HepG2 (cell line): ENCODE data around the gene CACNA2D3. TPM values are rescaled to one million over a fixed set of nuclear protein-coding genes. Genes with fewer than 3 reads are reported as not detected.

Source experiments
- ATAC-seq: fragments of 200-7000 bp; cut with Tn5 transposase; 3 replicates; pipeline ENCODE4 v1.9.1; 2020; ENCODE audit warnings: mild to moderate bottlenecking, moderate library complexity
- BruUV-seq: library from RNA; stranded (reverse); fragments of 400-500 nt; replicated peaks from 2 replicates; lab custom pipeline; 2021; lab: Mats Ljungman, UMichigan
- CTCF ChIA-PET: fragments of 300-600 bp; formaldehyde crosslinking; extraction: SDS; loops from one replicate; lab custom pipeline; 2021; ENCODE audit warnings: low total read pairs, inconsistent platforms, low intra/inter-chr PET ratio; lab: Yijun Ruan, JAX
- POLR2A ChIA-PET: fragments of 350-600 bp; sonication (Branson Sonifier 250); formaldehyde crosslinking; loops from one replicate; lab custom pipeline; 2020; ENCODE audit warnings: antibody characterized with exemption, inconsistent platforms; lab: Yijun Ruan, JAX
- DNase-seq: peaks from one replicate; pipeline ENCODE4 v3.0.0-alpha.2; 2015; ENCODE audit warnings: low spot score
- FAIRE-seq: peaks from 3 replicates; lab custom pipeline; 2011; peaks lifted over from hg19 to GRCh38; lab: Jason Lieb, UNC
- H2AFZ ChIP-seq: one replicate; pipeline ENCODE4 v1.6.1; 2011; ENCODE audit warnings: low read length, inconsistent platforms
- H3K27ac ChIP-seq: fragments of 300-600 bp; 3 replicates; pipeline ENCODE4 v1.8.0; 2011; ENCODE audit warnings: mixed run types, mild to moderate bottlenecking, mixed read lengths, low read length, inconsistent platforms; ENCODE audit not compliant: insufficient read depth; ENCODE audit errors: extremely low read length
- H3K27me3 ChIP-seq, 2 experiments: fragments of 200-600 bp in 1 of 2; 2 replicates in 1 of 2; 3 replicates in 1 of 2; pipeline versions ENCODE4 v1.6.0 to v1.8.0; 2011; ENCODE audit warnings: low read length in 2 of 2, mild to moderate bottlenecking in 2 of 2, moderate library complexity in 2 of 2, inconsistent platforms in 1 of 2; ENCODE audit not compliant: insufficient read depth in 2 of 2, control insufficient read depth in 1 of 2
- H3K36me3 ChIP-seq, 2 experiments: fragments of 200-600 bp in 1 of 2; replicated peaks in 1 of 2; 2 replicates in 1 of 2; 3 replicates in 1 of 2; pipeline versions ENCODE4 v1.5.1 to v1.8.0; 2011; ENCODE audit warnings: low read length in 2 of 2, inconsistent platforms in 1 of 2; ENCODE audit not compliant: insufficient read depth in 2 of 2, control insufficient read depth in 1 of 2
- H3K4me1 ChIP-seq: 2 replicates; pipeline ENCODE4 v1.5.1; 2012; ENCODE audit warnings: low read length, inconsistent platforms; ENCODE audit not compliant: insufficient read depth
- H3K4me2 ChIP-seq: 2 replicates; pipeline ENCODE4 v1.6.0; 2011; ENCODE audit warnings: low read depth, low read length, inconsistent platforms
- H3K4me3 ChIP-seq, 3 experiments: fragments of 200-600 bp in 1 of 3; sonication (generic), shearing (Covaris generic) in 1 of 3; replicated peaks in 1 of 3; 2 replicates each; pipeline ENCODE4 v1.5.1; 2011 to 2016; ENCODE audit warnings: low read length in 3 of 3, inconsistent platforms in 2 of 3, low read depth in 2 of 3, mild to moderate bottlenecking in 2 of 3, control low read depth in 1 of 3, mixed read lengths in 1 of 3; ENCODE audit not compliant: insufficient read depth in 1 of 3
- H3K79me2 ChIP-seq: one replicate; pipeline ENCODE4 v1.6.1; 2011; ENCODE audit warnings: low read length, inconsistent platforms; ENCODE audit not compliant: insufficient read depth
- H3K9ac ChIP-seq: 2 replicates; pipeline ENCODE4 v1.6.0; 2011; ENCODE audit warnings: mild to moderate bottlenecking, low read depth, low read length, inconsistent platforms; ENCODE audit not compliant: insufficient read depth
- H3K9me3 ChIP-seq: 2 replicates; pipeline ENCODE4 v1.5.1; 2012; ENCODE audit warnings: mild to moderate bottlenecking, low read length
- H4K20me1 ChIP-seq: 2 replicates; pipeline ENCODE4 v1.6.0; 2011; ENCODE audit warnings: inconsistent platforms, mild to moderate bottlenecking, low read length, moderate library complexity; ENCODE audit not compliant: insufficient read depth
- DNMT1 ChIP-seq: sonication (generic); formaldehyde crosslinking; IDR thresholded peaks from 2 replicates; pipeline ENCODE4 v1.5.1; 2020; ENCODE audit warnings: mild to moderate bottlenecking, missing genetic modification reagents
- FOSL1 ChIP-seq: sonication (generic); formaldehyde crosslinking; IDR thresholded peaks from 2 replicates; pipeline ENCODE4 v1.9.0; 2021; ENCODE audit warnings: missing genetic modification reagents, borderline replicate concordance
- GATA4 ChIP-seq: sonication (generic); IDR thresholded peaks from 2 replicates; pipeline ENCODE4 v1.6.1; 2016; ENCODE audit warnings: antibody characterized with exemption, low read depth, borderline replicate concordance
- HBP1 ChIP-seq: IDR thresholded peaks from 2 replicates; pipeline ENCODE4 v1.6.1; 2016; ENCODE audit warnings: low read depth, control low read depth
- IRX3 ChIP-seq: sonication (generic); formaldehyde crosslinking; IDR thresholded peaks from 2 replicates; pipeline ENCODE4 v1.8.1; 2023; ENCODE audit warnings: mild to moderate bottlenecking, low read depth, missing genetic modification reagents, borderline replicate concordance
- JARID2 ChIP-seq: sonication (generic); formaldehyde crosslinking; IDR thresholded peaks from 2 replicates; pipeline ENCODE4 v1.8.1; 2023; ENCODE audit warnings: missing genetic modification reagents, inconsistent platforms; ENCODE audit not compliant: insufficient replicate concordance
- LRRFIP1 ChIP-seq: sonication (generic); formaldehyde crosslinking; conservative IDR thresholded peaks from 2 replicates; pipeline ENCODE4 v1.4.0; 2020; ENCODE audit warnings: missing genetic modification reagents
- MEIS2 ChIP-seq: sonication (generic); formaldehyde crosslinking; IDR thresholded peaks from 2 replicates; pipeline ENCODE4 v1.9.0; 2021; ENCODE audit warnings: mild to moderate bottlenecking, missing genetic modification reagents
- MTF2 ChIP-seq: sonication (generic); formaldehyde crosslinking; IDR thresholded peaks from 2 replicates; pipeline ENCODE4 v1.5.0; 2020; ENCODE audit warnings: missing genetic modification reagents, borderline replicate concordance
- NFIB ChIP-seq: sonication (generic); formaldehyde crosslinking; IDR thresholded peaks from 2 replicates; pipeline ENCODE4 v1.9.0; 2021; ENCODE audit warnings: missing genetic modification reagents, mild to moderate bottlenecking, borderline replicate concordance
- NFIC ChIP-seq: IDR thresholded peaks from 2 replicates; pipeline ENCODE4 v1.6.1; 2012; ENCODE audit warnings: mild to moderate bottlenecking, low read length, inconsistent platforms
- SAP130 ChIP-seq: IDR thresholded peaks from 2 replicates; pipeline ENCODE4 v1.6.1; 2016; ENCODE audit warnings: low read depth
- SIN3A ChIP-seq: IDR thresholded peaks from 2 replicates; pipeline ENCODE4 v1.6.1; 2011; ENCODE audit warnings: low read depth, mild to moderate bottlenecking, control low read depth, low read length, borderline replicate concordance
- TRIM24 ChIP-seq: sonication (generic); formaldehyde crosslinking; IDR thresholded peaks from 2 replicates; pipeline ENCODE4 v1.8.0; 2022; ENCODE audit warnings: mild to moderate bottlenecking, missing genetic modification reagents
- ZBTB44 ChIP-seq: sonication (generic); formaldehyde crosslinking; IDR thresholded peaks from 2 replicates; pipeline ENCODE4 v1.4.0; 2020; ENCODE audit warnings: missing genetic modification reagents
- ZFAT ChIP-seq: sonication (generic); formaldehyde crosslinking; conservative IDR thresholded peaks from 2 replicates; pipeline ENCODE4 v1.8.1; 2023; ENCODE audit warnings: missing genetic modification reagents, inconsistent platforms
- ZNF337 ChIP-seq: sonication (generic); formaldehyde crosslinking; IDR thresholded peaks from 2 replicates; pipeline ENCODE4 v1.5.1; 2020; ENCODE audit warnings: missing genetic modification reagents, low read depth, mild to moderate bottlenecking, borderline replicate concordance
- ZNF549 ChIP-seq: sonication (generic); formaldehyde crosslinking; IDR thresholded peaks from 2 replicates; pipeline ENCODE4 v1.5.0; 2020; ENCODE audit warnings: missing genetic modification reagents
- ZNF570 ChIP-seq: sonication (generic); formaldehyde crosslinking; IDR thresholded peaks from 2 replicates; pipeline ENCODE4 v1.4.0; 2020; ENCODE audit warnings: mild to moderate bottlenecking, missing genetic modification reagents, borderline replicate concordance
- ZSCAN9 ChIP-seq: IDR thresholded peaks from 2 replicates; pipeline ENCODE4 v1.6.1; 2016; ENCODE audit warnings: borderline replicate concordance
- WGBS: methylation state at CpG from one replicate; pipeline ENCODE4 v1.1.6; 2017; ENCODE audit warnings: low lambda C conversion rate; 5-methylcytosine and 5-hydroxymethylcytosine counted together
- in situ Hi-C: cut with HindIII; loops from 2 replicates; pipeline ENCODE4 v1.10.0; 2017; ENCODE audit warnings: low pct_unique_long_range_greater_than_20kb; ENCODE audit not compliant: extremely low pct_ligation_motif_present
- intact Hi-C: fragments of 100-400 bp; cut with micrococcal nuclease; formaldehyde crosslinking; loops from one replicate; pipeline ENCODE4 v1.10.0; 2022; ENCODE audit not compliant: unreplicated experiment
- polyA plus RNA-seq, 8 experiments: library from polyadenylated mRNA; depleted of rRNA in 3 of 8; stranded (reverse) in 7 of 8; unstranded in 1 of 8; fragments of >200 nt; fragmentation: Illumina TruSeq in 4 of 8; extraction: Trizol in 4 of 8; gene quantifications; 2 replicates each; pipeline versions ENCODE4 v1.2.1 to v1.2.3, GENCODE V29; 2011 to 2016; ENCODE audit warnings: low read depth in 4 of 8, missing spikeins in 1 of 8, mixed read lengths in 1 of 8; ENCODE audit not compliant: insufficient read depth in 1 of 8
- total RNA-seq, 5 experiments: library from RNA; depleted of rRNA; stranded (reverse); fragments of >200 nt; fragmentation: Illumina TruSeq; extraction: Trizol; gene quantifications; 2 replicates each; pipeline ENCODE4 v1.2.3, GENCODE V29; 2016; ENCODE audit warnings: low read depth in 1 of 5

Gene CACNA2D3
- total and polyA plus RNA-seq, 2 of the 13 experiments (the other 11 are each of a cell fraction or from before 2014, with no cell fraction given) = not detected

- FAIRE-seq (no peak), ATAC-seq (no peak), DNase-seq (no peak)
- Histone ChIP-seq H3K36me3 (no peaks in the 10 kb centered on the region), H3K27ac (no peak overlapping the region), H3K79me2 (no peaks in the 10 kb centered on the region), H3K4me1 (no peaks in the 10 kb centered on the region), H3K27me3 (no peaks in the 10 kb centered on the region; a peak in 1 of 5 replicates), H2AFZ (no peak overlapping the region), H3K4me3 (no peak overlapping the region), H4K20me1 (no peaks in the 10 kb centered on the region), H3K9ac (no peak overlapping the region), H3K9me3 (no peaks in the 10 kb centered on the region), H3K4me2 (no peak overlapping the region)
- WGBS = no CpG with 5 or more reads among the region's 1 CpG
- ChIA-PET CTCF (no interaction called here), POLR2A (no interaction called here)
- in situ Hi-C loops = no loop called here
- BruUV-seq = no TSS peak
- intact Hi-C loops = no loop called here
- TF ChIP-seq TRIM24 (CRISPR knock-in tag) (no peak), MTF2 (CRISPR knock-in tag) (no peak), GATA4 (no peak), ZNF570 (CRISPR knock-in tag) (no peak), LRRFIP1 (no peak), NFIB (CRISPR knock-in tag) (no peak), MEIS2 (no peak), ZFAT (CRISPR knock-in tag) (no peak), SIN3A (no peak), HBP1 (CRISPR knock-in tag) (no peak), ZBTB44 (CRISPR knock-in tag) (no peak), ZNF549 (CRISPR knock-in tag) (no peak), ZNF337 (no peak), FOSL1 (CRISPR knock-in tag) (no peak), ZSCAN9 (CRISPR knock-in tag) (no peak), JARID2 (CRISPR knock-in tag) (no peak), DNMT1 (CRISPR knock-in tag) (no peak), NFIC (no peak), IRX3 (CRISPR knock-in tag) (no peak), SAP130 (no peak)
Measured at GRCh38 chr3:54214845-54215244, 92.5 kb downstream of the CACNA2D3 start.
